Stimulated activated CD8-positive, alpha-beta memory T cell treated with anti-CD3 and anti-CD28 coated beads, Interleukin-12 subunit alpha, Interleukin-12 subunit beta, amount 100 ng/mL, for 1 hour (primary cell): Measurements from ENCODE around the gene KLHDC9.
A peak's percentile ranks its signal among the peaks of the same experiment; 100 is the strongest.
"Not testable (repeated sequence)": the region's sequence is repeated elsewhere in the genome, so short reads cannot be mapped to it uniquely, and the experiment has no call there.

Experiments used
- DNase-seq: peaks from one replicate; pipeline ENCODE4 v3.0.0-alpha.2; 2020; ENCODE audit warnings: low read depth

The KLHDC9 gene, protein sequence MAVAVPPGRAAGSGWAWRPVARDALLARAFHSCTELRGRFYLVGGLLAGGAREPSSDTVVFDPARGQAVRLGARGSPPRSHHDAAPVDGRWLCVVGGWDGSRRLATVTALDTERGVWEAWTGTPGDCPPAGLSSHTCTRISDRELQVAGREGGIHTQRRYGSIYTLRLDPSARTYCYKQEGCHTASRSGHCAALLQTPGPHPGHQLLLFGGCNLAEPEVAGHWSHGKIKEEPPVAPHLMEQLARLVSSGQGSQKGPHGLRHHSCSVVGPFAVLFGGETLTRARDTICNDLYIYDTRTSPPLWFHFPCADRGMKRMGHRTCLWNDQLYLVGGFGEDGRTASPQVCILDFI

DNA sequence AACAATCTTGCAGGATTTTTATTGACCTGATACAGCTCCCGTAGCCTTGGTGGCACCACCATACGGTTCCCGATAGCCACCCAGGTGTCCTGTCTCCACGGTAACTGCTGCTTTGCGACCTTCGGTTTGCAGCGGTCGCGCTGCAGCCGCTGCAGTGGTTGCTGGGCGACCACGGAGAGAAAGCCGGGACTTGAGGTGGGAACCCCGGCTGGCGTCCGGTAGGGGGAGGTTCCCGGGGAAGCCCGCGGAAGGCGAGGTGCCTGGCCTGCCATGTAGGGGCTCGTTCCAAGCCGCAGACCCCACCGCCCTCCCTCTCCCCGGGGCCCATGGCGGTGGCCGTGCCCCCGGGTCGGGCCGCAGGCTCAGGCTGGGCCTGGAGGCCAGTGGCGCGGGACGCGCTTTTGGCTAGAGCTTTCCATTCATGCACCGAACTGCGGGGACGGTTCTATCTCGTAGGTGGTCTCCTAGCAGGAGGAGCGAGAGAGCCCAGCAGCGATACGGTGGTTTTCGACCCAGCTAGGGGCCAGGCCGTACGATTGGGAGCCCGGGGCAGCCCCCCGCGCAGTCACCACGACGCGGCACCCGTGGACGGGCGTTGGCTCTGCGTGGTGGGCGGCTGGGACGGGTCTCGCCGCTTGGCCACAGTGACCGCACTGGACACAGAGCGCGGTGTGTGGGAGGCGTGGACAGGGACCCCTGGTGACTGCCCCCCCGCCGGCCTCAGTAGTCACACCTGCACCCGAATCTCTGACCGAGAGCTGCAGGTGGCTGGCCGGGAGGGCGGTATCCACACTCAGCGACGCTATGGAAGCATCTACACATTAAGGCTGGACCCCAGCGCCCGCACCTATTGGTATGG is at the start of gene KLHDC9:
TSS of gene KLHDC9 (plus strand) at position 152 of the 859 bp plus-strand sequence. CDS start at position 327, 175 bp downstream.
- peak; percentile 35 for DNase-seq

DNA sequence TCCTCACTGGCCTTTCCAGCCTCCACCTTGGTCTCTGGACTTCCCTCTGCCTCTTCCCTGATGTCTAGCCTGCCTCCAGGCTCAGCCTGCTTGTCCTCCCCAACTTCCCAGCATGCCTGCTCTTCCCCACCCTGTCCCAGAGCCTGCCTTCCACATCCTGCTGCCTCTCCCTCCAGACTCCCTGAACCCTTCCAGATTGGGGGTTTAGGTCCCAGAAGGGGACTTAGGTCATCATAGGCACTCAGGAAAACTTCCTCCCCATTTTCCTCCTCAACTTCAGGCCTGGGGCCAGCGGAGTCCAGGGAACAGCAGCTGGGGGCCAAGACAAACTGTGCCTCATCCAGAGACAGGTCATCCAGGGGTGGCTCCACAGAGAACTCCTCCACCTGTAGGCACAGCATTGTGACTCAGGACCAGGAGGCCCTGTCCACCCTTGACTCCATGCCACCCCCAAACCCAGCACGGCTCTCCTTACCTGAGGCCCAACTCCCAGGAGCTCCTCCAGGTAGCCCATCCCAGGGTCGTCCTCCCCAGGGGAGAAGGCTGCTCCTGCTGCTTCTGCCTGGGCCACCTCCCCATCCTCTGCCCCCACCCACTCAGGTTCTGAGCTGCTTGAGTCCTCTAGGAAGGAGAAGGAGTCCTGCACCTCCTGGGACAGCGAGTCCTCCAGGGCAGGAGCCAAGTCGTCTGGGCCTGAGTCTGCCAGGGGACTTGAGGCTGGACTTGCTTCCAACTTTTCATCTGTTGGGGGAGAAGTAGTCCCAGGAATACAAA is 49.0 kb upstream of the KLHDC9 start:
- DNase-seq: no peak

DNA sequence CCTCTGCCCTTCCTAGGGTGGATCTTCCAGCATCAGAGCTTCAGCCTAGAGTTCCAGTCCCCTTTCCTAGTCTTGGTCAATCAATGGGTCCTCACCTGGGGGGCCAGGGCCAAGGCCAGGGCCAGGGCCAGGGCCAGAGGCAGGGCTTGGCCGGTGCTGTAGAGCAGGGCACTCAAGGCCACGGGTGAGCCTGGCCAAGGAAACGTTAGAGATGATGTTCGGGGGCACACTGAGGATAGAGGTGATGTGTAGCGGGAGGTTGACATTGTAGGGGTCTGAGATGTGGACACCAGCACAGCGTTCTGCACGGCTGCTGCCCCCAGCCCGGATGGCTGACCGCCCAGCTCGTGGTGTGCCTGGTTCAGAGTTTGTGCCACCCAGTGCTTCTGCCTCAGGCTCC is 46.9 kb upstream of the KLHDC9 start:
- DNase-seq: no peak

DNA sequence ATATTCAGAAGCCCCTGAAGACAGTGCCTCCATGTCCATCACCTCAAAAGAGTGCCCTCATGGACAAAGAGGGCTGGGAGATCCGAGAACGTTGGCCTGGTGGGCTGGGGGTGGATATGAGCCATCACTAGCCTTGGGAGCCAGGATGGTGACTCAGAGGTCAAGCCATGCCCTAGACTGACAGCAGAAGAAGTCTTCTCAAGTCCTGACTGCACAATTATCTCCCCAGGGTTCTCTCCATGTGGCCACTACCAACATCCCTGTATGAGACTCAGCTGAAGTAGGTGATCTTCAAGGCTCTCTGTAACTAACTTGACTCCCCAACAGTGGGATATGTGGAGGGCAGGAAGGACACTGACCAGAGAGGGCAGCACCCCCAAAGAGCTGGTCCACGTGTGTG is 45.3 kb upstream of the KLHDC9 start:
- no peak for DNase-seq

DNA sequence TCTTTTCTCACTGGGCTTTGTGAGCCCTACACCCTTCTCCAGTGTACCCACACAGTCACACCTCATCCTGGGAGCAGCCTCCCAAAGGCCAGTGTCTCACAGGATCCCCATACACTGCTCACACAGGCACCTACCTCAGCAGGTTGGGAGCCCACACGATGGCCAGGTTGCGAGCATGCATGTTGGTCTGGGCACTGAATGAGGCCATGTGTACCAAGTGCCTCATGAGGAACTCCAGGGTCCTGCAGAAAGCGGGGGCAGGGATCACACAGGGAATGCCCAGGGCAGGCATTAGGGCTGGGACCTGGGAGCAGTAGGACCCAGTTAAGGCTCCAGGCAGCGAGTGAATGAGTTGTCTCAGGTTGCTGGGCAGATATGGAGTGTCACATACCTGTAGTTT is 43.9 kb upstream of the KLHDC9 start:
- no peak for DNase-seq

DNA sequence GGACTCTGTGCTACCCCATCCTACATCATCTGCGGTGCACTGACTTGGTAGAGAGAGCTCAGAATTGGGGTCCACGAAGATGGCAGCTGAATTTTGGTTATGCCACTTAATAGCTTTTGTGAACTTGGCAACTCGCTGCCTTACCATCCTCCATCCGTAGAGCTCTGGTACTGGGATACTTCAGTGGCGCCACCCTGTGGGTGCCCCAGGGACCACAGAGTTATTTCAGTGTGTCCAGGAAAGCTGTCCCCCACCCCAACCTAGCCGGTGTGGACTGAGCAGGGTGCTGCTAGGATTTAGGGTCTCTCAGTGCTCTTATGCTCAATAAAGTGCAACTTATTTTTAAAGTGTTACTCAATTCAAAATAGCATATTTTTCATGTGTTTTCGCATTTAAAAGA is 43.4 kb upstream of the KLHDC9 start:
- no peak for DNase-seq

DNA sequence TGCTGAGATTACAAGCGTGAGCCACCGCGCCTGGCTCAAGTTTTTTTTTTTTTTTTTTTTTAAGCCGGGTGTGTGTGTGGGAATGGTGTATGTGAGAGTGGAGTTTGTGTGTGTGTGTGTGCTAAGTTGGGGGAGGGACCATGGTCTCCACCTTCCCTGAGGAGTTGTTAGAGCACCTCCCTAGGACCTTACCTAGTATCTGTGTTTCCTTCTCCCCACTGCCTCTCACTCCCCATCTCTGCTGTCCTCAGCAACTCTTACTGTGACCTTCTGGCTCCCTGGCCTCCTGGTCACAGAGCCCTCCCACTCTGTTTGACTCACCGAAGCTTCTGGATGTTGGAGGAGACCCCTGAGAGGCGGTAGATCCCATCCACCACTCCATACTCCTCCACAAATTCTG is 38.9 kb upstream of the KLHDC9 start:
- no peak for DNase-seq

DNA sequence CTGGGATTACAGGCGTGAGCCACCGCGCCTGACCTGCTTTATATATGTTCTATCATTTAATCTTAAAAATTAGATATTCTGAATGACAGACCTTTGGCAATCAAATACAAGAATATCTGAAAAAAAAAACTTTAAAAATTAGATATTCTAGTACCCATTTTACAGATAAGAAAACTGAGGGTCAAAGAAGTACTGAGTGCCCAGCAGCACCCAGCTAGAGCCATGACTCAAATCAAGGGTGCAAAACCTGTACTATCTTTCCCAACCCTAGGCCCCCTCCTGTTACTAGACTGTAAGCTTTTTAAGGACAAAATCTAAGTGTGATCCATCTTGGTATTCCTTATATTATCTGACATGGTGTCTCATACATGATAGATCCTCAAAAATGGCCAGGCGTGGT is 36.7 kb upstream of the KLHDC9 start:
- DNase-seq: no peak

DNA sequence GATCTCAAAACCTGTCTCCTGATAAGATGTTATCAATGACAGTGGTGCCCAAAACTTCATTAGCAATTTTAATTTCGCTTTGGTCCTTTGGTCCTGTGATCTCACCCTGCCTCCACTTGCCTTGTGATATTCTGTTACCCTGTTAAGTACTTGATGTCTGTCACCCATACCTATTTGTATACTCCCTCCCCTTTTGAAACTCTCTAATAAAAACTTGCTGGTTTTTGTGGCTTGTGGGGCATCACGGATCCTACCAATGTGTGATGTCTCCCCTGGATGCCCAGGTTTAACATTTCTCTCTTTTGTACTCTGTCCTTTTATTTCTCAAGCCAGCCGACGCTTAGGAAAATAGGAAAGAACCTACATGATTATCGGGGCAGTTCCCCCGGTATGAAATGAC is 34.2 kb upstream of the KLHDC9 start:
- DNase-seq: not testable (repeated sequence)

DNA sequence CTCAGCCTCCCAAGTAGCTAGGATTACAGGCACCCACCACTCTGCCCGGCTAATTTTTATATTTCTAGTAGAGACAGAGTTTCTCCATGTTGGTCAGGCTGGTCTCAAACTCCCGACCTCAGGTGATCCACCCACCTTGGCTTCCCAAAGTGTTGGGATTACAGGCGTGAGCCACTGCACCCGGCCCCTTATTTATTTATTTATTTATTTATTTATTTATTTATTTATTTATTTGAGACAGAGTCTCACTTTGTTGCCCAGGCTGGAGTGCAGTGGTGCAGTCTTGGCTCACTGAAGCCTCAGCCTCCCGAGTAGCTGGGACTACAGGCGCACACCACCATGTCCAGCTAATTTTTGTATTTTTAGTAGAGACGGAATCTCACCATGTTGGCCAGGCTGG is 32.5 kb upstream of the KLHDC9 start:
- not testable (repeated sequence) for DNase-seq

DNA sequence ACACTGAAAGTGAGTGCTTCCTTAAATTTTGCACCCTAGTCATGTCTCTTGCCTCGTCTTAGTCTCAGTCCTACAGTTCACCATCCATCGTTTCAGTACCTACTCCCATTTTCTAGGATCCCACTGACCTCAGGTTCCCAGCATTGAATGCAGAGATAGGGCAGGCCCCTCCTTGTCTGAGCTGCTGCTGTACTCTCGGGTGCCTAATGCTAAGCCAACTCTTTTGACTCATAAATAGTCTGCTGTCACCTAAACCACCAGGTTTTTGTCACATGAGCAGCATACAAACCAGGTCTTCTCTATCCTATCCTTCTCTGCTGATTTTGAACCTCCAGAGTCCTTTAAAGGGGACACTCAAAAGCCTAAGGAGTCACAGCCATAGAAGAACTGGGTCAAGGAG is 31.5 kb upstream of the KLHDC9 start:
- DNase-seq: no peak

DNA sequence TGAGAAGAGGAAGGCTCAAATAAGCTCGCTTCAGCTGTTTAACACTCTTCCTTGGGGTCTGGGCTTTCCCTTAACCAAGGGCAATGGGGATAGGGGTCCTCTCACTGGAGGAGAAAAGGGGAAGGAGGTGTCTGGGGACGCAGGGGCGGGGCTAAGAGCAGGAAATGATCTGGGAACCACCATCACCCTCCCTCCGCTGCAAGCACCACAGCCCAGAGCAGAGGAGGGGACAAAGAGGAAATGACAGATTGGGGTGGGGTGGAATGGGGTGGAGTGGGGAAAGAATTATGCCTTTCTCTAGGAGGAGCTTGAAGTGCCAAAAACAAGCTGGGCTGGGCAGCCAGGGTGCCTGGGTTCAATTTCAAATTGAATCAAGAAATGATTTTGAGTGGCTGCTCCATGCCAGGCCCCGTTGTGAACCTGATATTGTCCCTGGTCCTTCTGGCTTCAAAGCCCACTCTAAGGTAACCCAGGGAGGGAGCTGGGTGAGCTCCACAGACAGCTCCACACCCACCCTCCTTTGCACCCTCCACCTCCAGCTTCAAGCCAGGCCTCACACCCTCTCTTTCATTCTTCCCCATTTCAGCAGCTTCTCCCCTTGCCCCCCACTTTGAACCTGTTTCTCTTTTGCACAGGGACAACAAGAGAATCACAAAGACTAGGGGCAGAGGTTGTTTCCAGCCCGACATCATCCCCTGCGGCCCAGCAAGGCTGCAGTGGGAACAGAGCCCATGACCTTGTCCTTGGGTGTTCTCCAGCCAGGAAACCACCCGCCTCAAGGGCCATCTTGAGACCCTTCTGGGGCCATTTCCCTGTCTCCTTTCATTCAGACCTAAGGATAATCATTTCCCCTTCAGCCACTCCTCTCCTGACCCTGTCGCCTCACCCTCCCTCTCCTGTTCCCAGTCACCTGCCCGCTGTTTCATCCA is 29.6 kb upstream of the KLHDC9 start:
- DNase-seq: peak; percentile 72

DNA sequence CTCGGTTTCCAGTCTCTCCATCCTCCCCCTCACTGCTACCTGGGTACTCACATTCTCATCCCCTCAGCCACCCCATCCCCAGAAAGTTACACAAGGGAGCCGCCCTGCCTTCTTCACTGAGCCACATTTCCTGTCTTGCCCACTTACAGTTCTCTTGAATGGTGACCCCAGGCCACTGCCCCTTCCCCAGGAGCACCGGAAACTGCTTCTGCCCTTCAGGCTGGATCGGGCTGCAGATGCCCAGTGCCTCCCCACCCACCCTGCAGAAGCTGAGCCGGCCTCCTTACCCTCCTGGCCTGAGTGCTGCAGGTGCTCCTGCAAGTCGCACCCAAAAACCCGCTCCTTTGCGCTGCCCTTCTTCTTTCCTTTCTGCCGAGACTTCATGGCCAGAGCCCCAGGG is 28.9 kb upstream of the KLHDC9 start:
- DNase-seq: no peak

DNA sequence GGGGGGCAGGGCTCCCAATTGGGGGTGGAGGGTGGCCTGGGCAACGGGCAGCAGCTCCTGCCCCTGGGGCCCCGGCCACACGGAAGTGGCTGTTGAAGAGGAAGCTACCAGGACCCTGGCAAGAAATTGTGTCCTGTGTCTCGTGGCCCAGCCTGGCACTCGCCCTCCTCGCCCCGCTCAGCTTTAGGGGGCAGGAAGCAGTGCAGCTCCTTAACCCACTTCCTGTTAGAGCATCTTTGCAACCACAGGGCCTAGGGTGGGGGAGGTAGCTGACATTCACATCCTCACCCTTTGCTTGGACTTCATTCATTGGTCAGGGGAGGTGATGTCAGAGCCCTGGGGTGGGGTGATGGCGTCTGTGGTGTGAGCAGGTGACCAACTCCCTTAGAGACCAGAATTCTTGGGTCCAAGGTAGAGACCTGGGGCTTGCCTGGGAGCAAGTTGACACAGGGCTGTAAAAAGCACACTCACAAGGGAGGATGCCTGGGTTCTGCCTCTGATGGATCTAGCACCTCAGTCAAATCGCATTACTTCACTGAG is 28.4 kb upstream of the KLHDC9 start, which contains the start of gene ARHGAP30:
TSS of gene ARHGAP30 (minus strand) at position 161 of the 540 bp plus-strand sequence. CDS start 267 bp downstream, outside the sequence.
- DNase-seq: peak; percentile 74

DNA sequence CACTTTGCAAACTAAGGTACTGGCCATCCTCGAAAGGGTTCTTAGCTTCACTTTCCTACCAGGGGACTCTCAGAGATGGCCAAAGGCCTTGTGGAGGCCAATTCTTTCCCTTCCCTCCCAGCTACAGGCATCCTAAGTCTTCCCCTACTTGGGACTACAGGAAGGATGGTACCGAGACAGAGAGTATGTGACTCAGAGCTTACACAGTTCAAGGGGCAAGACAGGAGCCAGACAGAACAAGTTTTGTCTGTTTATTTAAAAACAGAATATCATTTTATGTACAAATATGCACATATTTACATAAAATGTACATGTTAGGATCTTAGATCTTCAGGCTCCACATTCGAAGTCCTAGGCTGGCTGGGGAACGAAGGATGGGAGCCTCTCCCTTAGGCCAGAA is 27.4 kb upstream of the KLHDC9 start:
- no peak for DNase-seq

DNA sequence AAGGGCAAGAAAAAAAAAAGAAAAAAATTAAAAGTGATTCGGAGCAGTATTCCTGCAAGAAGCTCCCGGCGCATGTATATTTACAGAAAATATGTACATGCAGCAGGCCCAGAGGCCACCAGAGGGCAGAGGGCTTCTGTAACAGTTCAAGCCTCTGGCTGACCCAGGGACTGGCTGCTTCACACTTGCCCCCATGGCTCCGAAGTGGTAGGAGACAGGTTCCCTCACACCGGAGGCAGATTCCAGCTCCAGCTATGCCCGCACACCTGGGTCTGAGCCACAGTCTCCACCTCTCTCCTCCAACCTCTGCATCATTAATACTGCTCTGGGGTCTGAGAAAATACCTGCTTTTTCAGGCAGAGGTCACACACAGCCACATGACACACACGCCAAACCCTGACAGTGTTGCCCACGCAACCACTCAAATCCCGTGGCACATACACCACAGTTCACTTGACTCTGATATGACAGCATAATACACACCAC is 26.2 kb upstream of the KLHDC9 start:
- peak; percentile 27 for DNase-seq

DNA sequence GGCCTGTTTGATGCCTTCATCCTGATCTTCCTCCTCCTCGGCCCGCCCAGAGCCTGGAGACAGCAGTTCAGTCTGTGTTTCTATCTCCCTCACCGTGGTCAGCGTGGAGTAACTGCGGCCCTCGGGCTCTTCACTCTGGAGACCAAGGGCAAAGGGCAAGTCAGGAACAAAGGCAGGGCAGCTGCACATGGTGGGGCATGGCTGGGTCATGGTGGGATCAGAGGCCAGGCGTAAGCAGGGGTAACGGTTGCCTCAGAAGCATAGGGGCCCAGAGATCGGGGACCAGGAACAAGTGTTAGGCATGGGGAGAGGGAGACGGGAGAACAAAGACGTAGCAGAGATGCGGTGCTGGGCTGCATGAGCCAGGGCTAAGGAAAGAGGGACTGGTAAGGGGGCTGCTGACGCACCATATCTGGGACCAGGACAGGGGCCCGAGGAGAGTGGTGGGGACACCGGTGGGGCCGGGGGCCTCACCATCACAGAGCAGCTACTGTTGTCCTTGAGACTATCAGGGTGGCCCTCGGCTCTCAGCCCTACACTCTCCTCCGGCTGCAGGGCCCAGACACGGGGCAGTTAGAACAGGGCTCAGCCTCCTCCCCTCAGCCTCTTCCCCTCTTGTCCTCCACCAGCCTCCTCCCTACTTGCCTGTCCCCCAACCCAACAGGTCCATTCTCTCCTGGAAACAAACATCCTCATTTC is 25.3 kb upstream of the KLHDC9 start:
- DNase-seq: no peak

DNA sequence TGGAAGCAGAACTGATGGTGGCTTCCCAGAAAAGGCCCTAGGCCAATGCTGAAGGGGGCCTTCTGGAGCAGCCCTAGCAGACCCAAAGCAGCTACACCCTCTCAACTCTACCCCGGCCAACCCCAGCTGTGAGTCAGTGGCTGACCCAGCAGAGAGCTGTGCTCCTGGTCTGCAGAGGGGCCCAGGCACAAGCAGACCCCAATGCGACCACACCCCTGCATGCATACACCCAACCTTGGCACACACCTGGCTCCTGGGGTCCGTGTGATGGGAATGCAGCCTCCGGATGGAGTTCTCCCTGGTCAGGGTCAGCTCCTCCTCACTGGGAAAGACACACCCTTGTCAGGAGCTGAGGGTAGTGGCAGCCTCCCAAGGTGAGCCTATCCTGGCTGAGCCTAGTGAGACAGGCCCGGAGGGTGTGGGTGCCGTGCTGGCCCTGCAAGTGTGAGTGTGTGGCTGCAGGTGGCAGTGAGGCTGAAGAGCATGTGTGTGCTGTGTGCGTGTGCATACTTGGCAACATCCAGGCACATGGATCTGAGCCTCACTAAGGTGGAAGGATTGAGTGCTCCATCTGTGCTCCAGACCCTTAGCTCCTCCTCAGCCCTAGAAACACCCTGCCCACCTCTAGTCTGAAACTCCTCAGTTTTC is 24.6 kb upstream of the KLHDC9 start:
- DNase-seq: no peak

DNA sequence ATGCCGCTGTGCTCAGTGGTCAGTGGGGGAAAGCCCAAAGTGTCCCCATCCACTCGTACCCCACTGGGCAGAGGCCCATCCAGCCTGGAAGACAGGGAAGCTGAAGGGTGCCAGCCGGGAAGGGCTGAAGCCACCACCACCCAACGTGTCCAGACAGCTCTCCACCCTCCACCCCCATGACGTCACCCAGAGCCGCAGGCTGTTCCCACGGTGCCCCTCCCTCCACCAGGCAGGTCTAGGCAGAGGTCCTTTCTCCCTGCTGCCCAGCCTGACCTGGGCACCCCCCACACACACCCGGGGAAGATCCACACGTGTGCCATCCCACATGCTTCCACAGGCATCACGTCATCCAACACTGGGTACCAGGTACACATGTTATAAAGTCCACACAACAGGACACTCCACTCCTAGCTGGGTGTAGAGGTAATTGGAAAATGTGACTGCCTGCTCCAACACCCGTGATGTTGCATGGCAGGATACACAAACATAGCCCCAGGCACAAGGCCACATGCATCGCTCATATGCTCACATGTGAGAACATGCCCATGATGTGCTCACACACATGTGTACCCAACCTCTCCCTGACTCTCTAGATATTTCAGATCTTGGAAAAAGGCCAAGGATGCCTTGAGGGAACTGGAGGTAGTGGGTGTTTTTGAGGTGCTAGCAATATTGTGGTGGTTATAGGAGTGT is 23.3 kb upstream of the KLHDC9 start:
- no peak for DNase-seq
